HepG2 (cell line): ENCODE measurements around the gene TRA2B. TPM values are rescaled to one million over a fixed set of nuclear protein-coding genes. Genes with fewer than 3 reads are reported as not detected.
A peak's percentile ranks its signal among the peaks of the same experiment; 100 is the strongest.

ENCODE experiments used
- ATAC-seq: fragments of 200-7000 bp; cut with Tn5 transposase; 3 replicates; pipeline ENCODE4 v1.9.1; 2020; ENCODE audit warnings: mild to moderate bottlenecking, moderate library complexity
- BruUV-seq: library from RNA; stranded (reverse); fragments of 400-500 nt; replicated peaks from 2 replicates; lab custom pipeline; 2021; lab: Mats Ljungman, UMichigan
- CTCF ChIA-PET: fragments of 300-600 bp; formaldehyde crosslinking; extraction: SDS; loops from one replicate; lab custom pipeline; 2021; ENCODE audit warnings: low total read pairs, inconsistent platforms, low intra/inter-chr PET ratio; lab: Yijun Ruan, JAX
- POLR2A ChIA-PET: fragments of 350-600 bp; sonication (Branson Sonifier 250); formaldehyde crosslinking; loops from one replicate; lab custom pipeline; 2020; ENCODE audit warnings: antibody characterized with exemption, inconsistent platforms; lab: Yijun Ruan, JAX
- DNase-seq: peaks from one replicate; pipeline ENCODE4 v3.0.0-alpha.2; 2015; ENCODE audit warnings: low spot score
- FAIRE-seq: peaks from 3 replicates; lab custom pipeline; 2011; peaks lifted over from hg19 to GRCh38; lab: Jason Lieb, UNC
- H2AFZ ChIP-seq: one replicate; pipeline ENCODE4 v1.6.1; 2011; ENCODE audit warnings: low read length, inconsistent platforms
- H3K27ac ChIP-seq: fragments of 300-600 bp; 3 replicates; pipeline ENCODE4 v1.8.0; 2011; ENCODE audit warnings: mixed run types, mild to moderate bottlenecking, mixed read lengths, low read length, inconsistent platforms; ENCODE audit not compliant: insufficient read depth; ENCODE audit errors: extremely low read length
- H3K27me3 ChIP-seq, 2 experiments: fragments of 200-600 bp in 1 of 2; 2 replicates in 1 of 2; 3 replicates in 1 of 2; pipeline versions ENCODE4 v1.6.0 to v1.8.0; 2011; ENCODE audit warnings: low read length in 2 of 2, mild to moderate bottlenecking in 2 of 2, moderate library complexity in 2 of 2, inconsistent platforms in 1 of 2; ENCODE audit not compliant: insufficient read depth in 2 of 2, control insufficient read depth in 1 of 2
- H3K36me3 ChIP-seq, 2 experiments: fragments of 200-600 bp in 1 of 2; replicated peaks in 1 of 2; 2 replicates in 1 of 2; 3 replicates in 1 of 2; pipeline versions ENCODE4 v1.5.1 to v1.8.0; 2011; ENCODE audit warnings: low read length in 2 of 2, inconsistent platforms in 1 of 2; ENCODE audit not compliant: insufficient read depth in 2 of 2, control insufficient read depth in 1 of 2
- H3K4me1 ChIP-seq: 2 replicates; pipeline ENCODE4 v1.5.1; 2012; ENCODE audit warnings: low read length, inconsistent platforms; ENCODE audit not compliant: insufficient read depth
- H3K4me2 ChIP-seq: 2 replicates; pipeline ENCODE4 v1.6.0; 2011; ENCODE audit warnings: low read depth, low read length, inconsistent platforms
- H3K4me3 ChIP-seq, 3 experiments: fragments of 200-600 bp in 1 of 3; sonication (generic), shearing (Covaris generic) in 1 of 3; replicated peaks in 1 of 3; 2 replicates each; pipeline ENCODE4 v1.5.1; 2011 to 2016; ENCODE audit warnings: low read length in 3 of 3, inconsistent platforms in 2 of 3, low read depth in 2 of 3, mild to moderate bottlenecking in 2 of 3, control low read depth in 1 of 3, mixed read lengths in 1 of 3; ENCODE audit not compliant: insufficient read depth in 1 of 3
- H3K79me2 ChIP-seq: one replicate; pipeline ENCODE4 v1.6.1; 2011; ENCODE audit warnings: low read length, inconsistent platforms; ENCODE audit not compliant: insufficient read depth
- H3K9ac ChIP-seq: 2 replicates; pipeline ENCODE4 v1.6.0; 2011; ENCODE audit warnings: mild to moderate bottlenecking, low read depth, low read length, inconsistent platforms; ENCODE audit not compliant: insufficient read depth
- H3K9me3 ChIP-seq: 2 replicates; pipeline ENCODE4 v1.5.1; 2012; ENCODE audit warnings: mild to moderate bottlenecking, low read length
- H4K20me1 ChIP-seq: 2 replicates; pipeline ENCODE4 v1.6.0; 2011; ENCODE audit warnings: inconsistent platforms, mild to moderate bottlenecking, low read length, moderate library complexity; ENCODE audit not compliant: insufficient read depth
- ARID5B ChIP-seq: IDR thresholded peaks from 2 replicates; pipeline ENCODE4 v1.4.0; 2020; ENCODE audit warnings: mild to moderate bottlenecking, missing genetic modification reagents
- CCDC6 ChIP-seq: sonication (generic); formaldehyde crosslinking; IDR thresholded peaks from 2 replicates; pipeline ENCODE4 v1.8.1; 2022; ENCODE audit warnings: mild to moderate bottlenecking, missing genetic modification reagents, moderate library complexity
- CREBL2 ChIP-seq: sonication (generic); formaldehyde crosslinking; IDR thresholded peaks from 2 replicates; pipeline ENCODE4 v1.8.1; 2023; ENCODE audit warnings: missing genetic modification reagents, mild to moderate bottlenecking, borderline replicate concordance
- FOXA1 ChIP-seq, 2 experiments: fragments of 450-650 bp in 1 of 2; sonication (generic) in 1 of 2; formaldehyde crosslinking in 1 of 2; IDR thresholded peaks; 2 replicates each; pipeline versions ENCODE4 v1.4.0 to v1.6.1; 2016 to 2020; ENCODE audit warnings: missing genetic modification reagents in 1 of 2
- HNF4A ChIP-seq: sonication (generic); formaldehyde crosslinking; IDR thresholded peaks from 2 replicates; pipeline ENCODE4 v1.4.0; 2020; ENCODE audit warnings: missing genetic modification reagents
- NFRKB ChIP-seq: fragments of 450-650 bp; IDR thresholded peaks from 2 replicates; pipeline ENCODE4 v1.6.1; 2017
- RBFOX2 ChIP-seq: fragments of 200-400 bp; formaldehyde crosslinking; IDR thresholded peaks from 2 replicates; pipeline ENCODE4 v1.6.1; 2017; ENCODE audit warnings: low read depth, mild to moderate bottlenecking, low read length
- STAT5B ChIP-seq: sonication (generic); formaldehyde crosslinking; IDR thresholded peaks from 2 replicates; pipeline ENCODE4 v1.4.0; 2020; ENCODE audit warnings: missing genetic modification reagents
- TEAD3 ChIP-seq: optimal IDR thresholded peaks from 2 replicates; pipeline ENCODE3; 2016; ENCODE audit warnings: borderline replicate concordance
- THAP11 ChIP-seq: IDR thresholded peaks from 2 replicates; pipeline ENCODE4 v1.6.1; 2016; ENCODE audit warnings: missing biosample characterization, missing genetic modification reagents
- THYN1 ChIP-seq: sonication (generic); formaldehyde crosslinking; IDR thresholded peaks from 2 replicates; pipeline ENCODE4 v1.8.1; 2023; ENCODE audit warnings: low read depth, mild to moderate bottlenecking, moderate library complexity, missing genetic modification reagents, borderline replicate concordance
- ZBTB26 ChIP-seq: IDR thresholded peaks from 2 replicates; pipeline ENCODE4 v1.6.1; 2016; ENCODE audit warnings: missing compliant biosample characterization, missing genetic modification reagents, borderline replicate concordance
- ZBTB34 ChIP-seq: sonication (generic); formaldehyde crosslinking; IDR thresholded peaks from 2 replicates; pipeline ENCODE4 v1.8.0; 2022; ENCODE audit warnings: mild to moderate bottlenecking, missing genetic modification reagents
- ZNF180 ChIP-seq: sonication (generic); formaldehyde crosslinking; IDR thresholded peaks from 2 replicates; pipeline ENCODE4 v1.4.0; 2020; ENCODE audit warnings: low read depth, missing genetic modification reagents, borderline replicate concordance
- ZNF44 ChIP-seq: sonication (generic); formaldehyde crosslinking; IDR thresholded peaks from 2 replicates; pipeline ENCODE4 v1.5.1; 2020; ENCODE audit warnings: mild to moderate bottlenecking, missing genetic modification reagents
- ZNF563 ChIP-seq: sonication (generic); formaldehyde crosslinking; IDR thresholded peaks from 2 replicates; pipeline ENCODE4 v1.8.0; 2022; ENCODE audit warnings: mild to moderate bottlenecking, moderate library complexity, missing genetic modification reagents
- ZNF614 ChIP-seq: IDR thresholded peaks from 2 replicates; pipeline ENCODE4 v1.6.1; 2018; ENCODE audit warnings: missing biosample characterization, missing genetic modification reagents, inconsistent platforms, borderline replicate concordance
- ZNF674 ChIP-seq: sonication (generic); formaldehyde crosslinking; IDR thresholded peaks from 2 replicates; pipeline ENCODE4 v1.5.0; 2020; ENCODE audit warnings: low read depth, mild to moderate bottlenecking, missing genetic modification reagents
- ZNF703 ChIP-seq: sonication (generic); formaldehyde crosslinking; IDR thresholded peaks from 2 replicates; pipeline ENCODE4 v1.5.1; 2020; ENCODE audit warnings: missing genetic modification reagents, mild to moderate bottlenecking, moderate library complexity, borderline replicate concordance
- ZSCAN30 ChIP-seq: sonication (generic); formaldehyde crosslinking; IDR thresholded peaks from 2 replicates; pipeline ENCODE4 v1.5.0; 2020; ENCODE audit warnings: mild to moderate bottlenecking, missing genetic modification reagents
- WGBS: methylation state at CpG from one replicate; pipeline ENCODE4 v1.1.6; 2017; ENCODE audit warnings: low lambda C conversion rate; 5-methylcytosine and 5-hydroxymethylcytosine counted together
- in situ Hi-C: cut with HindIII; loops from 2 replicates; pipeline ENCODE4 v1.10.0; 2017; ENCODE audit warnings: low pct_unique_long_range_greater_than_20kb; ENCODE audit not compliant: extremely low pct_ligation_motif_present
- intact Hi-C: fragments of 100-400 bp; cut with micrococcal nuclease; formaldehyde crosslinking; loops from one replicate; pipeline ENCODE4 v1.10.0; 2022; ENCODE audit not compliant: unreplicated experiment
- polyA plus RNA-seq, 8 experiments: library from polyadenylated mRNA; depleted of rRNA in 3 of 8; stranded (reverse) in 7 of 8; unstranded in 1 of 8; fragments of >200 nt; fragmentation: Illumina TruSeq in 4 of 8; extraction: Trizol in 4 of 8; gene quantifications; 2 replicates each; pipeline versions ENCODE4 v1.2.1 to v1.2.3, GENCODE V29; 2011 to 2016; ENCODE audit warnings: low read depth in 4 of 8, missing spikeins in 1 of 8, mixed read lengths in 1 of 8; ENCODE audit not compliant: insufficient read depth in 1 of 8
- total RNA-seq, 5 experiments: library from RNA; depleted of rRNA; stranded (reverse); fragments of >200 nt; fragmentation: Illumina TruSeq; extraction: Trizol; gene quantifications; 2 replicates each; pipeline ENCODE4 v1.2.3, GENCODE V29; 2016; ENCODE audit warnings: low read depth in 1 of 5

The TRA2B gene
- total and polyA plus RNA-seq, 2 of the 13 experiments (the other 11 are each of a cell fraction or from before 2014, with no cell fraction given), result 105 to 241 TPM

- ATAC-seq (no peak), FAIRE-seq (no peak), DNase-seq (no peak)
- Histone ChIP-seq H4K20me1 (peaks cover 99% of the 10 kb centered on the region), H3K27ac (peak overlapping the region; percentile 15), H3K9me3 (no peaks in the 10 kb centered on the region), H3K27me3 (no peaks in the 10 kb centered on the region), H3K36me3 (peaks cover 15 to 73% of the 10 kb centered on the region in 2 experiments), H3K4me2 (peak overlapping the region; percentile 73), H3K79me2 (peaks cover 100% of the 10 kb centered on the region), H3K4me3 (peak overlapping the region in 2 of 3 experiments; percentile 25 to 42; a peak in 3 of 6 replicates), H3K4me1 (peaks cover 88% of the 10 kb centered on the region), H2AFZ (no peak overlapping the region), H3K9ac (no peak overlapping the region)
- POLR2A ChIA-PET, result interaction anchor here (1.6 to 3.3 kb wide), 2 partner anchors 9 to 14 kb away, joined by 3 to 29 read pairs; partner anchors contain the start of gene TRA2B
- in situ Hi-C loops (no loop called here), intact Hi-C loops (no loop called here)
- CTCF ChIA-PET, result no interaction called here
- 8% methylated on average over 1 of the region's 1 CpG for WGBS
- no peak for TF ChIP-seq ZNF180 (CRISPR knock-in tag)
- TF ChIP-seq NFRKB, result no peak
- no peak for TF ChIP-seq HNF4A (CRISPR knock-in tag)
- TF ChIP-seq FOXA1 (IDR thresholded peaks at IDR 0.05), result no peak
- no peak for TF ChIP-seq FOXA1 (CRISPR knock-in tag; IDR thresholded peaks at IDR 0.05)
- no peak for TF ChIP-seq CREBL2 (CRISPR knock-in tag)
- no peak for TF ChIP-seq RBFOX2
- TF ChIP-seq ARID5B, result no peak
- no peak for TF ChIP-seq ZNF614
- no peak for TF ChIP-seq ZBTB34 (CRISPR knock-in tag)
- TF ChIP-seq ZNF674 (CRISPR knock-in tag), result no peak
- no peak for TF ChIP-seq THAP11 (CRISPR knock-in tag)
- no peak for TF ChIP-seq THYN1 (CRISPR knock-in tag)
- TF ChIP-seq TEAD3, result no peak
- TF ChIP-seq CCDC6 (CRISPR knock-in tag), result no peak
- TF ChIP-seq ZNF563, result no peak
- TF ChIP-seq ZNF703 (CRISPR knock-in tag), result no peak
- TF ChIP-seq ZBTB26, result no peak
- no peak for TF ChIP-seq ZSCAN30 (CRISPR knock-in tag)
- no peak for TF ChIP-seq STAT5B (CRISPR knock-in tag)
- TF ChIP-seq ZNF44 (CRISPR knock-in tag), result no peak
- BruUV-seq, result no TSS peak
Measured at GRCh38 chr3:185928496-185928895, 9.3 kb downstream of the TRA2B start.
